Stimulated activated CD4-positive, alpha-beta T cell treated with anti-CD3 and anti-CD28 coated beads, Interleukin-2, amount 100 ng/mL, for 4 hours (primary cell): Measurements from ENCODE around the gene DYNLT1.
"Not testable (repeated sequence)": the region's sequence is repeated elsewhere in the genome, so short reads cannot be mapped to it uniquely, and the experiment has no call there.

ENCODE experiments used
- DNase-seq: peaks from one replicate; pipeline ENCODE4 v3.0.0-alpha.2; 2020; ENCODE audit warnings: low read depth

DYNLT1 gene

GRCh38 chr6:158662954-158663624 is 18.5 kb upstream of the DYNLT1 start:
- no peak for DNase-seq

- DNase-seq = no peak
Measured at GRCh38 chr6:158662607-158662953, 18.0 kb upstream of the DYNLT1 start.

GRCh38 chr6:158661156-158661685 is 16.7 kb upstream of the DYNLT1 start:
- DNase-seq = no peak

GRCh38 chr6:158660333-158660754 is 15.8 kb upstream of the DYNLT1 start:
- peak; percentile 38 for DNase-seq

GRCh38 chr6:158656986-158657385 is 12.4 kb upstream of the DYNLT1 start:
- DNase-seq = not testable (repeated sequence)

DNA sequence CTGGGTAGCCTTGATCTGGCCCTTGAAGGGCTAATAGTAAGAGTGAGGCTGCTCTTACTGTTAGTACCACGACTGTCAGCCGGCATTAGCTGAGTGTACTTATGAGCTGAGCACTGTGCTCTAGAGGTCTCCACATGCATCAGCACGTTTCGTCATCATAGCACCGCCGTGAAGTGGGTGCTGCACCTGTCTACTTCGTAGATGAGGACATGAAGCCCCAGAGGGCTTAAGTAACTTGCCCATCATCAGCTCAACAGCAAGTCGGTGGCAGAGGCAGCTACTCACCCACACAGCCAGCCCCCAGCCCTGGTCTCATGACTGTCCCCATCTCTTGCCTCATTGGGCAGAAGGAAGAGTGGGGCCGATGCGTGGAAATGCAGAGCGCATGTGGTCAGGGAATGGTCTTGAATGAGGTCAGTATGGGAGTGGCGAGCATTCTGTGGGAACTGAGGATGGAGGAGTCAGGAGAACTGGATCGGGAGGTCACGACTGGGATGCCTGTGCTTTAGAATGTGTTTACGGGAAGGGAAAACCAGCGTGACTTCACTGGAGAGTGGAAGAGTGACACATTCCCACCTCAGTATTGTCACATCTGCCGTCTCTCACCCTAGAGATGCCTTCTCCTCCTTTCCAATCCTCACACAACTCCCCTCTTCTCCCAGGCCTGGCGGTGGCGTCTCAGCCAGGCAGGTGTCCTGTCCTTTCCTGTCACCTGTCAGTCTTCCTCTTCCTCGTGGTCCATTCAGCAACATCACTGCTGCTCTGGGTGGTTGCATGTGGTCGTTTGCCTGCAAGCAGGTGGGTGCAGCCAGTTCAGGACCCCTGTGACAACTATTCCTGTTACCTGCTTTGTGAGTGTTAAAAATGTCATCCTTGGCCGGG is 11.3 kb upstream of the DYNLT1 start:
- DNase-seq = no peak

DNA sequence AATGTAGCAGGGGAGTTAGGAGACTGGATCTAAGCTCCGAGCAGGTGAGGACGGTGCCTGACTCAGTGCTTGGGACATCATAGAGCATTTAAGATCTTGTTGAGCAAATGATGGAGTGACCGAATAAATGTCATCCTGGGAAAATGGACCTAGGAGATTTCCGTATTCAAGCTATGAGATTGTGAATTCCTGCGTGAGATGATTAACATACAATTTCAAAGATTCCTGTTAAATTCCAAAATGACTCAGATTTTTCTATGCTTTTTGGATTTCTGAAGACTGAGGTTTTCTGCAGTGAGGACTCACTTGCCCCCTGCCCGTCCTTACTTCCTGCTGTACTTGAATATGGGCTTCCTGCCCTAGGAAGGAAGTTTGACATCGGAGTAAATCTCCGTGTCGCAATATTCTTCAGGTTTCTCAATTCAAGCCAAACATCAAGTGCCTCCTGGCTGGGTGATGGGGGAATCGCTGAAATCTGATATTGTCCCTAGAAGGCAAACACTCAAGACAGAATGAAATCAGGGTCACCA is 10.5 kb upstream of the DYNLT1 start:
- no peak for DNase-seq

GRCh38 chr6:158654498-158654897 is 10.0 kb upstream of the DYNLT1 start:
- no peak for DNase-seq

- DNase-seq = peak; percentile 83
Measured at GRCh38 chr6:158653577-158654354, 9.2 kb upstream of the DYNLT1 start.

- not testable (repeated sequence) for DNase-seq
Measured at GRCh38 chr6:158651981-158652737, 7.6 kb upstream of the DYNLT1 start.

GRCh38 chr6:158649289-158650143 is 5.0 kb upstream of the DYNLT1 start, which contains the start of gene SYTL3:
Gene SYTL3, plus strand, starts transcription at chr6:158650054. Its CDS starts 13,215 bp downstream, at chr6:158663269.
- peak; percentile 51 for DNase-seq

DNA sequence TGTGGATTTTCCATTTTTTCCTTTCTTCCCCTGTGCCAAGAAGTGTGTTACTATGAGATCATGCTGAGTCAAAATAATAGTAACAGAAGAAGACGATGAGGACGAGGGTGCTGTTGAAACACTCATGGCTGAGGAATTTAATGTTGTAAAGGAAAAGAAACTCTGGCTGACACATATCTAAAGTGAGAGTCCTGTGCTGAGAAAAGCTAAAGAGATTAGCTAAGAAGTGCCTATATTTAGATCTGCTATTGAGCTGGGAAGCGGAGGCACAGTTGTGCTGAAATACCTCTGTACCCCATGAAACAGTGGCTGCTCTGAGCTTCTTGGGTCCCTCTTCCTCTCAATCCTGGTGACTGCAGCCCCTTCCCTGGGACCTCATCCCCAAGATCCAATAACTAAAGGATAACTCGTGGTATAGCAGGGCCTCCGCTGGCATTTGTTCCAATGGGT is 4.2 kb upstream of the DYNLT1 start:
- DNase-seq = no peak

DNA sequence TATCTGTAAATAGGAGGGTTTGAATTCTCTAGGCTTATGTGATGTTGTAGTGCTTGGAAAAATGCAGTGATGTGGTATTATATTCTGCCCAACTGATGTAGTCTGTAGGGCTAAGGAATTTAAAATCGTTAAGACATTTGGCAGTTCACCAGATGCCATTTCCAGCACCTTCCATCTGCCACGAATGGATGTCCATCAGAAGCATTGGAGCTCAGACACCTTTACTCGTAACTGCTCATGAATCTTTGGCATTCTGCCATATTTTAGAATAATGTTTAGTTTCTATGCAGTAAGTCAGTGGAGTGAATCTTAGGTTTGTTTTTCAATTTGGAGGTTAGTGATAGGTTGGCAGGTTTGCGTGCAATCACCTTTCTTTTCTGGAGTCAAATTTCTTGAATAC is 3.0 kb upstream of the DYNLT1 start:
- DNase-seq = no peak

GRCh38 chr6:158646023-158646910 is 1.7 kb upstream of the DYNLT1 start:
- DNase-seq = no peak

DNA sequence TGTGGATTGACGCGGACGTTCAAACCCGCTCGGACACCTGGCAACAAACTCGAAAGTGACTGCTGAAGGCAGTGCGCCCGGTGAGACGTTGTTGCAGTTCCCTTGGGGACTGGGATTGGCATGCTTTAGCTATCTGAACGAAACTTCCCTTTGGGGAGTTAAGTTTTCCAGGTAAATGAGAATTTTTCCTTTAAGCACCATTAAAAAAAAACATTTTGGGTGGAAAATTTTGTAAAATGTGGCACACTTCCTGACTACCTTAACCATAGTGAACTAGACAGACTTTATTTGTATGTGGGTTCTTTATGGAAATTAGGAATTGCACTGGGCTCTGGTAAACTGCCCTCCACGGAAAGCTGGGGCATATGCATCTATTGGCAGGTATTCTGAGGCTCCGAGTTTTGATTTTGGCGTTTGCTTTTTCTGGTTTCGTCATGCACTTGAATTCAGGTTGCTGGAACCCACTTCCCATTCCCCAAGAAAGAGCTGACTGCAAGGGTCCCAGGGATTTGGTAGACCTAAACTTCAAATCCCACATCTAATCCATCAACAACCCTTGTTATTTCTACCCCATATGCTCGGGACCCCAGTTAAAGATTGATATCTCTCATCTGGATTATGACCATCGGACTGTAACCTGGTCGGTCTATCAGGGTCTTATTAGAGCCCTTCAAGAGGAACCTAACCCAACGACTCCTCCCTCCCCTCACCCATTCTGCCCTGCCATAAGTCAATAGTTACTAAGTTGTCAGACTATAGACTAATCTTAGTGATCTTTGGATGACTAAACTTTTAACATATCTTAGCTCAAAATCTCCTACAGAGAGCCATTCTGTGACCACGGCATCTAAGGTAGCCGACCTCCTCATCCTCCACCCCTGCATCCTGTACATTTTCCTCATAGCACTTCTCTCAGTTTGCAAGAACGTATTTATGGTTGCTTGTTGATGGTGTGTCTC is 800 bp upstream of the DYNLT1 start:
- DNase-seq = no peak

- no peak for DNase-seq
Measured at GRCh38 chr6:158643836-158644230, 710 bp downstream of the DYNLT1 start.

- DNase-seq = no peak
Measured at GRCh38 chr6:158642097-158642601, 2.4 kb downstream of the DYNLT1 start.

DNA sequence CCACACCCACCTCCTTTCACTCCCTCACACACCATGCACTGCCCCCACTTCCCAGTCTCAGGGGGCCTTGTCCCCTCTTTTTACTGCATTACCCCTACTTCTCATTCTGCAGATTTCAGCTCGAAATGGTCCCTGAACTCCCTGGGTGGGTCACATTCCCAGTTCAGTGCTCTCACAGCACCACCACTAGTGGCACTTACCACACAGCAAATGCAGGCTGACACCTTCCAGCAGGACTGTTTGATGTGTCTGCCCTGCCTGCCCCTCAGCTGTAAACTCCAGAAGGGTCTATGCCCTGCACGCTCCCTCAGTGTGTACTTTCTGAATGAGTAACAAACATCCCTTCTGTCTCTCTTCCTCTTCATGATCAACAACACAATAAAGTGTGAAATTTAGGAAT is 4.0 kb downstream of the DYNLT1 start:
- no peak for DNase-seq
